Epithelial cell of proximal tubule (primary cell): ENCODE results near the gene TRIM58. TPM values are rescaled to one million over a fixed set of nuclear protein-coding genes. Genes with fewer than 3 reads are reported as not detected.

Experiments
- DNase-seq: peaks from one replicate; pipeline ENCODE4 v3.0.0-alpha.2; 2011; ENCODE audit warnings: low read depth
- H3K4me3 ChIP-seq: 2 replicates; pipeline ENCODE4 v1.5.1; 2011; ENCODE audit warnings: low read depth, mild to moderate bottlenecking, low read length
- CTCF ChIP-seq: conservative IDR thresholded peaks from 2 replicates; pipeline ENCODE4 v1.5.1; 2012; ENCODE audit warnings: low read depth, mild to moderate bottlenecking, low read length
- total RNA-seq: library from RNA; depleted of rRNA; stranded (reverse); fragments of >200 nt; gene quantifications from 2 replicates; pipeline ENCODE4 v1.2.3, GENCODE V29; 2015

TRIM58 gene
- total RNA-seq, 1 donor from 2014 or later: 2.0 TPM

- TF ChIP-seq CTCF: no peak
- no peak overlapping the region for H3K4me3 ChIP-seq
- DNase-seq: no peak
These were observed 7.4 kb upstream of the TRIM58 start for GRCh38 chr1:247849616-247850015.

GRCh38 chr1:247854899-247855545 is 2.0 kb upstream of the TRIM58 start:
- no peak for DNase-seq
- no peak overlapping the region for H3K4me3 ChIP-seq
- no peak for TF ChIP-seq CTCF

GRCh38 chr1:247855911-247856310 is 1.1 kb upstream of the TRIM58 start:
- TF ChIP-seq CTCF: no peak
- no peak overlapping the region for H3K4me3 ChIP-seq
- DNase-seq: no peak

GRCh38 chr1:247857985-247858619 is 1.1 kb downstream of the TRIM58 start:
- H3K4me3 ChIP-seq: no peak overlapping the region
- no peak for DNase-seq
- TF ChIP-seq CTCF: no peak

- DNase-seq: no peak
- H3K4me3 ChIP-seq: no peak overlapping the region
- TF ChIP-seq CTCF: no peak
These were observed 5.8 kb downstream of the TRIM58 start for GRCh38 chr1:247862756-247863155.

- H3K4me3 ChIP-seq: no peak overlapping the region
- no peak for DNase-seq
- TF ChIP-seq CTCF: no peak
These were observed 7.7 kb downstream of the TRIM58 start for GRCh38 chr1:247864644-247865043.

GRCh38 chr1:247865416-247865815 is 8.4 kb downstream of the TRIM58 start:
- no peak for DNase-seq
- H3K4me3 ChIP-seq: no peak overlapping the region
- no peak for TF ChIP-seq CTCF
